ENCODE results near the gene DLGAP1.

DNA sequence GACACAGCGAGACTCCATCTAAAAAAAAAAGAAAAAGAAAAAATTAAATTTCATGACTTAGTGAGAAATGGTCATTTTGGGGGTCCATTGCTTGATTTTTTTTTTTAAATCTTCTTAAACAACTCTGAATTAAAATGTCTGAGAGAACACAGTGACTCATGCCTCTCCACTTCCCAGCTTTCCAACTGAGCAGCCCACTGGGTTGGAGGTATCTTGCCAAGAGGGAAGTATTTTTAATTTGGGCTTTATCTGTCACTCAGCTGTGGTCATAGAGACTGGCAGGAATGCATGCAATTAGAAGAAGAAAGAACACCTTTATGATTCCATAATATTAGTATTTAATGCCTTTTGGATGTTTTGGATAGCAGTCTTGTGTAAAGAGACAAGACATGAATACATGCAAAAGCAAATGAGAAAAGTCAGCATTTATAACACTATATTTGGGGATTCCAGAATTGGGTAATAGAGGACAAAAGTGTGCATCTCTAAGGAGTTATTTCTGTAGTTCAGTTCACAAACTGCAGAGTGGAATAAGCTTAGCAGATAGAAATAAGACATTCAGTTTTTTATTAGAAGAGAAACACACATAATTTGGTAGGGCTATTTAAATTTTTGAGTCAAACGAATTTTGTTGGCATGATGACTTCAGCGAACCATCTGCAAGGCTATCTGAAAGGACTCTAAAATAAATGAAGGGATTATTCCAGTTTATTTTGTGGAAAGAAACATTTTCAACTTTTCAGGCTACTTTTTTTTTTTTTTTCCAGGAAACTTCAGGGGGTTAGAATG lies 750.4 kb downstream of the DLGAP1 start:
- TF ChIP-seq, protein P1, sequence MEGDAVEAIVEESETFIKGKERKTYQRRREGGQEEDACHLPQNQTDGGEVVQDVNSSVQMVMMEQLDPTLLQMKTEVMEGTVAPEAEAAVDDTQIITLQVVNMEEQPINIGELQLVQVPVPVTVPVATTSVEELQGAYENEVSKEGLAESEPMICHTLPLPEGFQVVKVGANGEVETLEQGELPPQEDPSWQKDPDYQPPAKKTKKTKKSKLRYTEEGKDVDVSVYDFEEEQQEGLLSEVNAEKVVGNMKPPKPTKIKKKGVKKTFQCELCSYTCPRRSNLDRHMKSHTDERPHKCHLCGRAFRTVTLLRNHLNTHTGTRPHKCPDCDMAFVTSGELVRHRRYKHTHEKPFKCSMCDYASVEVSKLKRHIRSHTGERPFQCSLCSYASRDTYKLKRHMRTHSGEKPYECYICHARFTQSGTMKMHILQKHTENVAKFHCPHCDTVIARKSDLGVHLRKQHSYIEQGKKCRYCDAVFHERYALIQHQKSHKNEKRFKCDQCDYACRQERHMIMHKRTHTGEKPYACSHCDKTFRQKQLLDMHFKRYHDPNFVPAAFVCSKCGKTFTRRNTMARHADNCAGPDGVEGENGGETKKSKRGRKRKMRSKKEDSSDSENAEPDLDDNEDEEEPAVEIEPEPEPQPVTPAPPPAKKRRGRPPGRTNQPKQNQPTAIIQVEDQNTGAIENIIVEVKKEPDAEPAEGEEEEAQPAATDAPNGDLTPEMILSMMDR (IDR thresholded peaks at IDR 0.05), result no peak
- TF ChIP-seq POLR2A (IDR thresholded peaks at IDR 0.05), result no peak

All from testis (tissue), 2 donors.